T-helper 2 cell treated with Interferon-gamma antibody and Interleukin-4, amounts not matched to agents 5 μg/mL and 100 μg/mL, for 36 hours (primary cell): ENCODE measurements around the gene SLC27A1.

Experiments used
- DNase-seq: peaks from one replicate; pipeline ENCODE4 v3.0.0; 2021; ENCODE audit warnings: low spot score
- H3K27ac Mint-ChIP-seq: one replicate; pipeline ENCODE4 v1.8.0; 2021; ENCODE audit warnings: mild to moderate bottlenecking, mixed read lengths
- H3K27me3 Mint-ChIP-seq: one replicate; pipeline ENCODE4 v1.8.0; 2021; ENCODE audit warnings: low read depth, mixed read lengths
- H3K36me3 Mint-ChIP-seq: one replicate; pipeline ENCODE4 v1.8.0; 2021; ENCODE audit warnings: low read depth, mixed read lengths
- H3K4me1 Mint-ChIP-seq: one replicate; pipeline ENCODE4 v1.8.0; 2021; ENCODE audit warnings: low read depth, mixed read lengths
- H3K4me3 Mint-ChIP-seq: one replicate; pipeline ENCODE4 v1.8.0; 2022; ENCODE audit warnings: mild to moderate bottlenecking, moderate library complexity, mixed read lengths
- H3K9me3 Mint-ChIP-seq: one replicate; pipeline ENCODE4 v1.8.0; 2021; ENCODE audit warnings: mixed read lengths

The SLC27A1 gene

GRCh38 chr19:17554968-17555479 lies 84.7 kb downstream of the SLC27A1 start:
- Mint-ChIP-seq H3K27ac (peak overlapping the region; percentile 82), H3K4me1 (peaks cover 12% of the 10 kb centered on the region), H3K36me3 (peaks cover 13% of the 10 kb centered on the region)

GRCh38 chr19:17555480-17555928 lies 85.2 kb downstream of the SLC27A1 start, which contains the start of gene COLGALT1:
COLGALT1 (plus strand) TSS chr19:17555649; CDS start chr19:17555714, 65 bp downstream.
- H3K4me3 Mint-ChIP-seq = peak within 1 kb of the TSS; percentile 90
- H3K9me3 Mint-ChIP-seq = no peaks in the 10 kb centered on the region
- peak; percentile 98 for DNase-seq
- H3K27ac Mint-ChIP-seq = peak within 1 kb of the TSS; percentile 82
- peaks cover 17% of the 10 kb centered on the region for H3K36me3 Mint-ChIP-seq
- H3K4me1 Mint-ChIP-seq = peaks cover 12% of the 10 kb centered on the region
- H3K27me3 Mint-ChIP-seq = no peaks in the 10 kb centered on the region

More at GRCh38 chr19:17554968-17555479, 84.7 kb downstream of the SLC27A1 start:
- Mint-ChIP-seq H3K9me3 (no peaks in the 10 kb centered on the region), H3K4me3 (peak overlapping the region; percentile 86), H3K27me3 (no peaks in the 10 kb centered on the region)
- no peak for DNase-seq
